Measurements from ENCODE around the gene LRP6.

The LRP6 gene

GRCh38 chr12:12221560-12221959, 45.3 kb downstream of the LRP6 start:
- in situ Hi-C loops (cut with MboI; ENCODE audit: low sequenced_read_pairs, unreplicated experiment): no loop called here
- TF ChIP-seq CTCF (IDR thresholded peaks at IDR 0.05; ENCODE audit: borderline replicate concordance, control extremely low read depth, extremely low read depth, insufficient read depth, missing control alignments): no peak
- no peak for DNase-seq (ENCODE audit: low spot score)

GRCh38 chr12:12219664-12220063, 47.2 kb downstream of the LRP6 start:
- DNase-seq (ENCODE audit: low spot score): no peak
- TF ChIP-seq CTCF (IDR thresholded peaks at IDR 0.05; ENCODE audit: borderline replicate concordance, control extremely low read depth, extremely low read depth, insufficient read depth, missing control alignments): no peak
- in situ Hi-C loops (cut with MboI; ENCODE audit: low sequenced_read_pairs, unreplicated experiment): no loop called here

- no peak for TF ChIP-seq CTCF (IDR thresholded peaks at IDR 0.05; ENCODE audit: borderline replicate concordance, control extremely low read depth, extremely low read depth, insufficient read depth, missing control alignments)
- no peak for DNase-seq (ENCODE audit: low spot score)
- in situ Hi-C loops (cut with MboI; ENCODE audit: low sequenced_read_pairs, unreplicated experiment): no loop called here
Measured at GRCh38 chr12:12217018-12217359, 49.9 kb downstream of the LRP6 start.

GRCh38 chr12:12216349-12217017, 50.4 kb downstream of the LRP6 start:
- DNase-seq (ENCODE audit: low spot score): no peak
- TF ChIP-seq CTCF (IDR thresholded peaks at IDR 0.05; ENCODE audit: borderline replicate concordance, control extremely low read depth, extremely low read depth, insufficient read depth, missing control alignments): no peak
- in situ Hi-C loops (cut with MboI; ENCODE audit: low sequenced_read_pairs, unreplicated experiment): no loop called here

GRCh38 chr12:12214635-12215131, 52.2 kb downstream of the LRP6 start:
- TF ChIP-seq CTCF (IDR thresholded peaks at IDR 0.05; ENCODE audit: borderline replicate concordance, control extremely low read depth, extremely low read depth, insufficient read depth, missing control alignments): no peak
- in situ Hi-C loops (cut with MboI; ENCODE audit: low sequenced_read_pairs, unreplicated experiment): no loop called here
- no peak for DNase-seq (ENCODE audit: low spot score)

- TF ChIP-seq CTCF (IDR thresholded peaks at IDR 0.05; ENCODE audit: borderline replicate concordance, control extremely low read depth, extremely low read depth, insufficient read depth, missing control alignments): no peak
- no peak for DNase-seq (ENCODE audit: low spot score)
- in situ Hi-C loops (cut with MboI; ENCODE audit: low sequenced_read_pairs, unreplicated experiment): no loop called here
Measured at GRCh38 chr12:12214201-12214600, 52.6 kb downstream of the LRP6 start.
